DMS153 treated with DMSO at 0.1 percent for 48 hours (cell line): Measurements from ENCODE around the gene ZNF710.
A peak's percentile ranks its signal among the peaks of the same experiment; 100 is the strongest.

Source experiments
- DNase-seq: peaks from one replicate; lab custom pipeline; 2025; ENCODE audit not compliant: unreplicated experiment; lab: John Stamatoyannopoulos, UW

Gene ZNF710

GRCh38 chr15:90037961-90038631 is 37.0 kb downstream of the ZNF710 start:
- DNase-seq = no peak

- no peak for DNase-seq
These were observed 37.5 kb downstream of the ZNF710 start for GRCh38 chr15:90038632-90039095.

DNA sequence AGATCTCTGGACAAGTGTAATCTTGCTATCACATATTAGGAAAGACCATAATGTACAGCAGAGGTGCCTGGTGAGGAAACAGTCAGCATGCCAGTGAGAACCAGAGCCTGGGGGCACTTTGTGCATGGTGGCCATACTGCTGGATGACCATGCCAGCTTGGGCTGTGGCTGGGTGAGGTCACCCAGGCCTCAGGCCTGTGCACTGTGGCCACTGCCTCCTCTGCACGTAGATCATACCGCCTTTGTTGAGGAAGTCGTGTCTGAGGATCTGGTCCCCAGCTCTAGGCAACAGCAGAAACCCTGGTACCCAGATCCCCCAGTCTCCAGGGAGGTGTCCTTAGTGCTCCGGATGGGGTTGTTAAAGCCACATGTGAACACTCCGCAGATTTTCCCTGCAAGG is 38.9 kb downstream of the ZNF710 start:
- no peak for DNase-seq

DNA sequence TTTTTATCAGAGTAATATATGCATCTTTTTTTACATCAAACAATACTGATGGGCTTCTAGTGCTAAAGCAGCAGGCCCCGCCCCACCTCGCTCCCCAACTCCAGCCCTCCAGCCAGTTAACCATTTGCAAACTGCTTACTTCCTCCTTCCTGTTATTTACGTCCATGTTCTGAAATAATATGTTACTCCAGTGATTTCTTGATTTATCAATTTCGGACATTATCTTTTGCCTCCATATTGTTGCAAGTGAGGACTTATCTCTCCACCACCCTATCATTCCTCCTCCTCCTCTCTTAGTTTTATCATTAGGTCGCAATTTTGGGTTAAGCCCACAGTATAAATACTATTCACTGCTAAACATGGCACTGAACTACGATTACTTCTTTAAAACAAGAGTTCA is 39.5 kb downstream of the ZNF710 start:
- DNase-seq = no peak

DNA sequence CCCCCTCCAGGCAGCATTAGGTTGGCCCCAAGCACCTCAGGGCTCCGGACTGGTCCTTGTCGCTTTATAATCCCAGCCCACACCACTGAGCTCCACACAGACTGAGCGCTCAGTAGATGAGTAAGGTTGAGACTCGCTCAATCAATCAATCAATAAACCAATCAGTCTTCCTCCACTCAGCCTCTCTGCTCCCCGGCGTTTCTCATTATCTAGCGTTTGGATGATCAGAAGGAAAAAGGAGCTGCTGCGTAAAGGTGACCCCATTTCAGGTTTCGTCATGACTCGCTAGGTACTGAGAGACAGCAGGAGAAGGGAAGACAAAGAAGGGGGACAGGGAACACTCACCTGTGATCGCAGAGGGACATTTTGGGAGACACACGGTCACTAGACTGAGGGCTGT is 41.2 kb downstream of the ZNF710 start:
- no peak for DNase-seq

DNA sequence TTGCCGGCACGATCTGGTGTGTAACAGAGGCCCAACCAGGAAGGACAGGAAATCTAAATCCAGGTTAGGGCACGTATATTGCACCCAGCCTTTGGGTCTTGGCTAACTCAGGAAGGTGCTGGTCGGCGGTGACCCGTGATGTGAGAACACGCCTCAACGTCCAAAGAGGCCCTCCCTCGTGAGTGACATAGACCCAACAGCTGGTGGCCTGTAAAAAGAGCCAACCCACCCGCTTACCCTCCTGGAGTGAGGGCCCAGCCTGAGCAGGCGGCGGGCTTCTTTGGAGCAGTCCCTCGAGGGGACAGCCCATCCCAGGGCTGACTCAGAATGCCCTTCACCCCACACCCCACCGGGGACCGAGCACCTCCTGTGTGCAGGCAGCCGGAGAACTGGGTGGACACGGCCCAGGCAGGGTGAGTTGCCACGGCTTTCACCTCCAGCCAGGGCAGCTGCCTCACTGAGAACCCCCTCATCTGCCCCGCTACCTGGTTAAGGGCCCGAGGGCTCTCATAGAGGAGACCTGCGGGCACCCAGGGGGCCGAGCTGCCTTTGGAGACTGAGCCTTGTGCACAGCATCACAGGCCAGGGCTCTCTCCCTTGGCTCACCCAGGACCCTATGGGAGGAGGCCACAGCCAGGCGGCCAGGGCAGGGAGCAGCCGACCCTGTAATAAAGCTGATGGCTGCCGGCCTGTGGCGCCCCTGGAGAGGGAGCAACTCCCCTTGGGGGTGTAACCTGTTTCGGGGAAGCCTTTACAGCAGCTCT is 41.8 kb downstream of the ZNF710 start:
- DNase-seq = no peak

- no peak for DNase-seq
These were observed 42.4 kb downstream of the ZNF710 start for GRCh38 chr15:90043530-90044010.

DNA sequence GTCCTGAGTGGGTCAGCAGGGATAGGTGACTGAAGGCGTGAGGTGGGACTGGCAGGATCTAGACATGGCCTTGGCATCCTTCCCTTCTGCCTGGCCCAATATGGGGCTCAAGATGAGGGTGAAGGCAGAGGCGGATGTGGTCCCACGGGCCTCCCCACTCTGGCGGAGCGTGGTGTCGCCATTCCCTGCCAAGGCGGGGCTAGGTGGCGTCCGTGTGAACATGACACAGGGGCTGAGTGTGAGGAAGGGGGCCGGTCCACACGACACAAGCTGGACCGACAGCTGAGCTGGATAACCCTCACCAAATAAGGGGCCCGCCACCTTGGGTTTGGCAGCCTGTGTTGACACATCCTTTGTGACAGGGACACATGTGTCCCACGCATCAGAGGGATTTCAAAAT is 43.1 kb downstream of the ZNF710 start:
- DNase-seq = no peak

GRCh38 chr15:90044916-90045371 is 43.8 kb downstream of the ZNF710 start:
- no peak for DNase-seq

- no peak for DNase-seq
These were observed 45.2 kb downstream of the ZNF710 start for GRCh38 chr15:90046289-90046688.

- peak; percentile 9 for DNase-seq
These were observed 45.8 kb downstream of the ZNF710 start for GRCh38 chr15:90046911-90047392.

GRCh38 chr15:90047956-90048575 is 46.9 kb downstream of the ZNF710 start:
- no peak for DNase-seq

- DNase-seq = no peak
These were observed 47.9 kb downstream of the ZNF710 start for GRCh38 chr15:90049030-90049429.

DNA sequence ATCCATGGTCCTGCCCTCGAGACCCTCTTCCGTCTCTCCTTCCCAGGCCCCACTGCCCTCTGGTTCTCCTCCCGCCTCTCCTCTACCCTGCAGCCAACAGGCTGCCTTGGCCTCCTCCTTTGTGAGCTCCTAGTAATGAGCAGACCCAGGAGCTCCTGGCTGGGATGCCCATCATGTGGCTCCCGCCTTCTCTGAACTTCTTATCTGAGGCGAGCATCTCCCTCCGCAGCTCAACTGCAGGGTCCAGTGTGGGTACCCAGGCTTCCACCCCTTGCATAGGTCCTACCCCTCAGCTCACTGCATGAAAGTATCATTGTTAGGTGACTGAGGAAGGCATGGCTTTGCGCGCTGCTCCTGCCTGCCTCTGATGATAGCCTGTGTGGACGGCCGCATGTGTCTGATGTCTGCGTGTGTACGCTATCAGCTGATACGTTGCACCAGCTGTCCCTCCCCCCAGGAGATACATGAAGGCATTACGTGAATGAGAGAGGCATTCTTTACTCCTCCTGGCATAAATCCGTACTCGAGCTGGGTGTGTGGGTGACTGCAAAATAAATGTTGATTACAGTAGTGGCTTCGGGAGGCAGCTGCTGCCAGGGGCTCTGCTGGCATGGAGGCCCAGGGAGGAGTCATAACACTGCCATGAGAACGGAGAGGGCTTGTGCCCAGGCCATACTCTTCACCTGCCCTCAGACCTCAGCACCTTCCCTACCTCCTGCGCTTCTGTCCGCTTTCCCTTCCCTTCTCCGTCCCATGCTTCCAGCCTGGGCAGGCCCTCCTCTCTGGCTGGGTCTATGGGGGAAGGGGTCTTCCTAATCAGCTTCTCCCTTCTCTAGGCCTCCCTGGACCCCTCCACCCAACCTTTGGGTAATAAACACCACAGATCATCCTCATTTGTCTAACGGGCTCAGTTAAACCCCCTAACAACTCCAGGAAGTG is 48.8 kb downstream of the ZNF710 start:
- DNase-seq = no peak

- DNase-seq = no peak
These were observed 50.8 kb downstream of the ZNF710 start for GRCh38 chr15:90051874-90052273.

- DNase-seq = no peak
These were observed 52.8 kb downstream of the ZNF710 start for GRCh38 chr15:90053685-90054466.

GRCh38 chr15:90054618-90055097 is 53.5 kb downstream of the ZNF710 start:
- DNase-seq = peak; percentile 11

DNA sequence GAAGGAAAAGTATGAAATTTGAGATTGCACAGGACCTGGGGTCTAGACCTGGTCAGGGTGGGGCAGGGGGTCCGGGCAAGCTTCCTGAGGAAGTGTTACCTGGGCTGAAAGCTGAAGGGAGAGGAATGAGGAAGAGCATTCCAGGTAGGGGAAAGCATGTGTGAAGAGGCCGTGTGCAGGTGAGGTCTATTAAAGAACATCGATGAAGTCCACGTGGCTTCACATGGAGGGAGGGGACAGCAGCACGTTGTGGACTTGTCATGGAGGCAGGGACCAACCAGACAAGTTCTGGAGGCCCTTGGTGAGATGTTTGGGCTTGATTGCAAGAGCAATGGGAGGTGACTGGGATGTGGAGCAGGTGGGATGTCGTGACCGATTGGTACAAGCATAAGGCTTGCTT is 54.1 kb downstream of the ZNF710 start:
- DNase-seq = no peak

DNA sequence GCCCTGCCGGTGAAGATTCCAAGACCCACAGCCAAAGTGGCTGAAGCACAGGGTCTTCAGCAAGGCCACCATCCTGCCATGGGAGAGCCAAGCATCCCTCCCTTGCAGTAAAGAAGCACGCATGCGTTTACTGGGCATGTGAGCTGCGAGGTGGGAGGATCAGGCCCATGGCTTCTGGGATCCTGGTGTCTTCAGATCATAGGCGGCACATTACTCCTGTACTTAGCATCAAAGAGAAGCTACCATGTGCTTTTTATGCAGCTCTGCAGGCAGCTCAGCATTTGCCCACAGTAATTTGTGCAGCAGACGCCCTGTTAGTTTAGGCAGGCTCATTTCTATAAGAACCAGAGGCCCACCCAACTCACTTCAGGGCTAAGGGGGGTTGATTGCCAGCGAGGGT is 55.4 kb downstream of the ZNF710 start:
- DNase-seq = no peak

DNA sequence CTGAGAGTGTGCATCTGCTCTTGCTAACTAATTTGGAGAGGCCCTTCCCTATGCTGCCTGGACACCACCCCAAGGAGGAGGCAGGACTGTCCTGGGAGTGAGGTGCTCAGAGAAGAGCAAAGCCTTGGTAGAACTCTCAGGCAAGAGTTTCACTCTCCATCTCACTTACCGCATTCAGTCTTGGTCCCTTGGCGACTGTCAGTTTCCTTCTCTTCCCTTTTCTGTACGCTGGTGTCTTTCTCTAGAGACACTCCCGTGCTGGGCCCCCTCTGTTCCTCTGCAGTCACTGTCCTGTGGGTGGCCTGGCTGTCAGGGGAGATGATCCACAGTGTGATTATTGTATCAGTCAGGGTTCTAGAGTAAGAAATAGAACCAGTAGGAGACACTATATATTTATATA is 57.2 kb downstream of the ZNF710 start:
- no peak for DNase-seq
